Measurements from ENCODE around the gene HTRA1. TPM values are rescaled to one million over a fixed set of nuclear protein-coding genes. Genes with fewer than 3 reads are reported as not detected.

Gene HTRA1
- 0.17 and 0.55 TPM in 2 replicates for total RNA-seq (2021)
- percentile 9 among the genes with signal in this experiment for Bru-seq, nascent RNA
- percentile 3 among the genes with signal in this experiment for BruChase-seq, experiment 1, labeled RNA remaining after a 2-hour chase
- percentile 7 among the genes with signal in this experiment for BruChase-seq, experiment 2, labeled RNA remaining after a 6-hour chase
- long read RNA-seq, partial matches to known transcripts, result 0 of 1 reads
- long read RNA-seq, other reads (novel, unspliced or antisense), result 0 of 1 reads

GRCh38 chr10:122461367-122461728 is at the start of gene HTRA1:
Gene HTRA1, plus strand, starts transcription at chr10:122461553. Its CDS starts 100 bp downstream, at chr10:122461653.
- TF ChIP-seq EZH2 (IDR thresholded peaks at IDR 0.05; ENCODE audit: borderline replicate concordance, low read depth, low read length, poor library complexity, severe bottlenecking) (no peak), CTCF (conservative IDR thresholded peaks at IDR 0.05; ENCODE audit: low read depth, low read length) (no peak)
- Histone ChIP-seq H3K4me3 (ENCODE audit: low read depth, low read length, poor library complexity, severe bottlenecking) (peak within 1 kb of the TSS; percentile 37), H3K36me3 (ENCODE audit: insufficient read depth, low read length, poor library complexity, severe bottlenecking) (no peaks in the 10 kb centered on the region), H3K9me3 (ENCODE audit: low read depth, low read length, poor library complexity, severe bottlenecking) (no peaks in the 10 kb centered on the region), H3K27me3 (replicated peaks; ENCODE audit: insufficient read depth, low read depth, low read length, poor library complexity) (peaks cover 63% of the 10 kb centered on the region), H3K27ac (ENCODE audit: low read depth, low read length, poor library complexity, severe bottlenecking) (no peak within 1 kb of the TSS), H3K4me1 (ENCODE audit: insufficient read depth, low read length, poor library complexity, severe bottlenecking) (peaks cover 5% of the 10 kb centered on the region)
- ChIA-PET POLR2A (ENCODE audit: low non-redundant PET) (no interaction called here), CTCF (no interaction called here)
- DNase-seq (ENCODE audit: low spot score), result no peak
- intact Hi-C loops (cut with micrococcal nuclease; ENCODE audit: unreplicated experiment), result no loop called here
- no TSS peak for BruUV-seq (replicated peaks)

- H3K4me3 ChIP-seq (ENCODE audit: low read depth, low read length, poor library complexity, severe bottlenecking), result no peak overlapping the region
- peaks cover 3% of the 10 kb centered on the region for H3K36me3 ChIP-seq (ENCODE audit: insufficient read depth, low read length, poor library complexity, severe bottlenecking)
- H3K9me3 ChIP-seq (ENCODE audit: low read depth, low read length, poor library complexity, severe bottlenecking), result no peaks in the 10 kb centered on the region
- no peaks in the 10 kb centered on the region for H3K4me1 ChIP-seq (ENCODE audit: insufficient read depth, low read length, poor library complexity, severe bottlenecking)
- intact Hi-C loops (cut with micrococcal nuclease; ENCODE audit: unreplicated experiment), result no loop called here
- no peaks in the 10 kb centered on the region for H3K27me3 ChIP-seq (replicated peaks; ENCODE audit: insufficient read depth, low read depth, low read length, poor library complexity)
- no peak for DNase-seq (ENCODE audit: low spot score)
- CTCF ChIA-PET, result no interaction called here
- no peak for TF ChIP-seq EZH2 (IDR thresholded peaks at IDR 0.05; ENCODE audit: borderline replicate concordance, low read depth, low read length, poor library complexity, severe bottlenecking)
- POLR2A ChIA-PET (ENCODE audit: low non-redundant PET), result no interaction called here
- H3K27ac ChIP-seq (ENCODE audit: low read depth, low read length, poor library complexity, severe bottlenecking), result no peak overlapping the region
- no TSS peak for BruUV-seq (replicated peaks)
Measured at GRCh38 chr10:122413327-122413726, 48.0 kb upstream of the HTRA1 start.

GRCh38 chr10:122417667-122418066 is 43.7 kb upstream of the HTRA1 start:
- Histone ChIP-seq H3K9me3 (ENCODE audit: low read depth, low read length, poor library complexity, severe bottlenecking) (no peaks in the 10 kb centered on the region), H3K27me3 (replicated peaks; ENCODE audit: insufficient read depth, low read depth, low read length, poor library complexity) (no peaks in the 10 kb centered on the region), H3K36me3 (ENCODE audit: insufficient read depth, low read length, poor library complexity, severe bottlenecking) (peaks cover 3% of the 10 kb centered on the region), H3K4me1 (ENCODE audit: insufficient read depth, low read length, poor library complexity, severe bottlenecking) (no peaks in the 10 kb centered on the region), H3K4me3 (ENCODE audit: low read depth, low read length, poor library complexity, severe bottlenecking) (no peak overlapping the region), H3K27ac (ENCODE audit: low read depth, low read length, poor library complexity, severe bottlenecking) (no peak overlapping the region)
- no peak for DNase-seq (ENCODE audit: low spot score)
- ChIA-PET POLR2A (ENCODE audit: low non-redundant PET) (no interaction called here), CTCF (no interaction called here)
- intact Hi-C loops (cut with micrococcal nuclease; ENCODE audit: unreplicated experiment), result loop anchor here (2.0 kb wide), 1 partner anchor 37 kb away; no protein-coding TSS in a partner anchor
- BruUV-seq (replicated peaks), result no TSS peak
- TF ChIP-seq CTCF (conservative IDR thresholded peaks at IDR 0.05; ENCODE audit: low read depth, low read length) (no peak), EZH2 (IDR thresholded peaks at IDR 0.05; ENCODE audit: borderline replicate concordance, low read depth, low read length, poor library complexity, severe bottlenecking) (no peak)

GRCh38 chr10:122419016-122419415 is 42.3 kb upstream of the HTRA1 start:
- intact Hi-C loops (cut with micrococcal nuclease; ENCODE audit: unreplicated experiment), result loop anchor here (2.0 kb wide), 1 partner anchor 38 kb away; no protein-coding TSS in a partner anchor
- Histone ChIP-seq H3K27ac (ENCODE audit: low read depth, low read length, poor library complexity, severe bottlenecking) (no peak overlapping the region), H3K4me3 (ENCODE audit: low read depth, low read length, poor library complexity, severe bottlenecking) (no peak overlapping the region), H3K4me1 (ENCODE audit: insufficient read depth, low read length, poor library complexity, severe bottlenecking) (no peaks in the 10 kb centered on the region), H3K36me3 (ENCODE audit: insufficient read depth, low read length, poor library complexity, severe bottlenecking) (no peaks in the 10 kb centered on the region), H3K9me3 (ENCODE audit: low read depth, low read length, poor library complexity, severe bottlenecking) (no peaks in the 10 kb centered on the region), H3K27me3 (replicated peaks; ENCODE audit: insufficient read depth, low read depth, low read length, poor library complexity) (no peaks in the 10 kb centered on the region)
- BruUV-seq (replicated peaks), result no TSS peak
- ChIA-PET POLR2A (ENCODE audit: low non-redundant PET) (no interaction called here), CTCF (no interaction called here)
- TF ChIP-seq CTCF (conservative IDR thresholded peaks at IDR 0.05; ENCODE audit: low read depth, low read length) (no peak), EZH2 (IDR thresholded peaks at IDR 0.05; ENCODE audit: borderline replicate concordance, low read depth, low read length, poor library complexity, severe bottlenecking) (no peak)
- DNase-seq (ENCODE audit: low spot score), result no peak
